ENCODE measurements around the gene MARS1. TPM values are rescaled to one million over a fixed set of nuclear protein-coding genes. Genes with fewer than 3 reads are reported as not detected.
"Not testable (repeated sequence)": the region's sequence is repeated elsewhere in the genome, so short reads cannot be mapped to it uniquely, and the experiment has no call there.

The MARS1 gene
- total RNA-seq, 1 donor from 2014 or later = 131 TPM

DNA sequence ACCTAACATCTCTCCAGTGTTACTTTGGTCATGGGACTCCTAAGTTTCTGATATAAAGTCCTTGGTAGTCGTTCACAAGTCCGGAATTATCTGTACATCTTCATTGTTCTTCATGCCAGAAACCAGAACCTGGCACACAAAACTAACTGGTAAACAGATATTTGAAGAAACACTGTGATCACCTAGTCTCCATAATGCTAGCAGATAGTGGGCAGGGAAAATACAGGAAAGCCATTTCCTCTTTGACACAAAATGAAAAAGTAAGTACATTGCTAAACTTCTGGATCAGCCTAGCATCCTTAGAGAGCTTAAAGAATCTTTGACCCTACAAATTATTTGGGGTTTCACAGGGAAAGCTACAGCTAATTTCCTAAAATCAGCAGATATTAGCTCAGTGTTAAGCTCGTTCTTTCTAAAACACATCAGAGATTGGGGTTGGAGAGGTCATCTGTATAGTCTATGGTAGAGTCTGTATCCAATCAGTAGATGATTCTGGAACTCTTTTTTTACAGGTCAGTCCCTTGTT, 27.6 kb downstream of the MARS1 start:
- DNase-seq (ENCODE audit: low read depth) = no peak

DNA sequence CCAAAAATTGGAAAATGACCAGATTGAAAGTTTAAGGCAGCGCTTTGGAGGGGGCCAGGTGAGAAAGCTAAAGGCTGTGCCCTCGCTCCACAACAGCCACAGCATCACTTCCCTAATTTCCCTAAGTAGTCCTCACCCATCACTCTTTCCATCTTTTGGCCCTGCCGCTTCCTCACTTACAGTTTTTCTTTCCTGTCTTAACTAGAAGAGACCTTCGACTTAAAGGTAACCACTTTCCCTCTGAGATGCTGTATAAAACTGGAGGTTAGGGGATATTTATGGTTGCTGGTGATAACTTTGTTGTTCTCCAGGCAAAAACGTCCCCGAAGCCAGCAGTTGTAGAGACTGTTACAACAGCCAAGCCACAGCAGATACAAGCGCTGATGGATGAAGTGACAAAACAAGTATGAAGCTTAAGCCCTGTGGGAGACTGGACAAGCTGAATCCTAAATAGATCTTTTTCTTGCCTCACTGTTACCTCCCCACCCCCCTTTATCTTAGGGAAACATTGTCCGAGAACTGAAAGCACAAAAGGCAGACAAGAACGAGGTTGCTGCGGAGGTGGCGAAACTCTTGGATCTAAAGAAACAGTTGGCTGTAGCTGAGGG, 28.2 kb downstream of the MARS1 start:
- no peak for DNase-seq (ENCODE audit: low read depth)

DNA sequence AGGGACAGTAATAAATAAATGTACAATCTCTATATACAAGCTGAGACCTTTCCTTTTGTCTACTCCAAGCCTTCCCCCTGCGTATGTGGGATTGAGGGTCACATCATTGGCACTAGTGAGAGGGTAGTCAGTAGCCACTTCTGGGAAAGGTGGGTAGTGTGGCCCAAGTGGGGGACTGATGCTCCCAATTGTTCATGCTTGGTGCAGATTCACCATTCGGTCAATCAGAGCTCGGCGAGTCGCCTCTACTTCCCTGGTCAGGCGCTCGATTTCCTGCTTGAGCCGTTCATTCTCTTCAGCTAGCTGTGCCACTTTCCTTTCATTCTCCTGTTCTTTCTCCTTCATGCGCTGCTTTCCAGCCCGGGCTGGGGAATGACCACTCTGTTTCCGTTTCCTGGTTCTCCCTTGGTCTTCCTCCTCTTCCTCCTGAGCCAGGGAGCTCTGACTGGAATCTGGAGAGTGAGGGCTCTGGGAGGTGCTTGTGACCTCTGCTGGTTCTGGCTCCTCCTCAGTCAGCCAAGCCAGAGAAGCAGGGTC, 28.8 kb downstream of the MARS1 start:
- DNase-seq (ENCODE audit: low read depth) = no peak

DNA sequence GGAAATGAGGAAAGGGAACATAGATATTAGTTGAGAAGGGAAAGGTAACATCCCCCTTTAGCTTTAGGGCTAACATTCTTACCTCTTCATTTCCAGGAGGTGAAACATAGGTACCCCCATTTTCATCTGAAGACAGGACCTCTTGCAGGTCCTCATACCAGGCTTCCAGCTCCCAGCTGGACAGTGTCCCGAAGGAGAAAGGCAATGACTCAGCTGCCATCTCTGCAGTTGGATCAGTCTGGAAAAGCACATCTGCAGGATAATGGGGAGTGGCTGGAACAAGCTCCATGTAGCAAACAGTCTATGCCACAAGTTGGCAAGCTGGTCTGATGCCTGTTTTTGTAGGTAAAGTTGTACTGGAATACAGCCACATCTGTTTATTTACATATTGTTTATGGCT, 29.3 kb downstream of the MARS1 start:
- peak; percentile 67 for DNase-seq (ENCODE audit: low read depth)

DNA sequence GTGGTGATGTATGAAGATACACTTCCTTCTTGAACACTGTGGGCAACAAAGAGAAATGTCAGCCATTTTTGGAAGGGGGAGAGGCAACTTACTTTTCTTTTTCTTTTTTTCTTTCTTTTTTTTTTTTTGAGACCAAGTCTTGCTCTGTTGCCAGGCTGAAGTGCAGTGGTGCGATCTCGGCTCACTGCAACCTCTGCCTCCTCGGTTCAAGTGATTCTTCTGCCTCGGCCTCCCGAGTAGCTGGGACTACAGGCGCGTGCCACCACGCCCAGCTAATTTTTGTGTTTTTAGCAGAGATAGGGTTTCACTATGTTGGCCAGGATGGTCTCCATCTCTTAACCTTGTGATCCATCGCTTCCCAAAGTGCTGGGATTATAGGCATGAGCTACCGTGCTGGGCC, 29.9 kb downstream of the MARS1 start:
- not testable (repeated sequence) for DNase-seq (ENCODE audit: low read depth)

DNA sequence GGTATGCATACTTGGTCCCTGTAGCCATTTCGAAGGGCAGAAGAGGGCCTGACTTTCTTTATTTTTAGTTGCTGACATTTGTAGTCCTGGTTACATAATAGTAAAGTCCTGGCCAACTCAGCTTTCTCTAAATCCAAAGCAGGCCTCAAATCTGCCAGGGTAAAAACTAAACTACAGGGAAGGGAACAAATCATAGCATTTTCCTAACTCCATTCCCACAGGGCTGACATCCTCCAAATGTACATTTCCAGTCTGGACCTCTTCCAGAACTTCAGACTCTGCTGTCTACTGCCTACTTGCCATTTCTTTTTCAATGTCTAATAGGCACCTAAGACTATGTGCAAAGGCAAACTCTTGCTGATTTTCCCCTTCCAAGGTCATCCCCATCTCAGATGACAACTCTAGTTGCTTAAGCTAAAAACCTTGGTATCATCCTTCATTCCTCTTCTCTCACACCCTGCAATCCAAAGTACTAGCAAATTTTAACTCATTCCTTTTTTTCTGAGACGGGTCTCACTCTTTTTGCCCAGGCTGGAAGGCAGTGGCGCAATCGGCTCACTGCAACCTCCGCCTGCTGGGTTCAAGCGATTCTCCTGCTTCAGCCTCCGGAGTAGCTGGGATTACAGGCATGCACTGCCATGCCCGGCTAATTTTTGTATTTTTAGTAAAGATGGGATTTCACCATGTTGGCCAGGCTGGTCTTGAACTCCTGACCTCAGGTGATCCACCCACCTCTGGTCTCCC, 30.5 kb downstream of the MARS1 start:
- DNase-seq (ENCODE audit: low read depth) = peak; percentile 10

DNA sequence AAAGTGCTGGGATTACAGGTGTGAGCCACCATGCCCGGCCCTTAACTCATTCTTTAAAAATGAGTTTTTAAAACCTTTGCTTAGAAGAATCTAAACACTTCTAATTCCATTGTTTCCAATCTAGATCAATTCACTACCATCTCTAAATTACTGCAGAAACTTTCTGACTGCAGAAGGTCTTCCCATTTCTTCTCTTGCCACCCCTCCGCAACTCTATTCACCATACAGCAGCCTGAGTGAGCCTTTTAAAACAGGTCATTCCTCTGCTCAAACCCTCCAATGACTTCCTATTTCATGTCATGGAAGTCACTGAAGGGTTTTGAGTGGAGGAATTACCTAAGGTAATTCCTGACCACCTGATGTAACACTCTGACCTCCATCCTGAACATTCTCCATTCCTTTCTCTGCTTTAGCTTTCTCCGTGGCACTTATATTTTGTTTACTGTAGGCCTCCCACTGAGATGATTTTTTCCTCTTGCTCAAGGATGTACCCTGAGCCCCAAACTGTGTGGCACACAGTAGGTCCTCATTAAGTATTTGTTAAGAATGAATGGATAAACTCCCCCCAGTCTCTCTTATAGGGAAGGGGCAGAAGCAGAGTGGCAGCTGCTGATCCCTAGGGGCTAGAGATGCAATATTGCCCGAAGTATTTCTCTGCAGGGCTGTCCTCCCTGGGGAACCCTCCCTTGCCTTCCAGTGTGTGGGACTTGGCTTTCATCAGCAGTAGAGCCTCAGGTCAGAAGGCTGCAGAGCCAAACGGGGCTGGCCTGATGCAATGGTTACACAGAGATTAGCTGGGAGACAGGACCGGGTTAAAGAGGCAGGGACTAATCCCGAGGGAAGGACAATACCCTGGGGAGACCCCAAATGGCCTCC, 31.3 kb downstream of the MARS1 start:
- DNase-seq (ENCODE audit: low read depth) = peak; percentile 39

DNA sequence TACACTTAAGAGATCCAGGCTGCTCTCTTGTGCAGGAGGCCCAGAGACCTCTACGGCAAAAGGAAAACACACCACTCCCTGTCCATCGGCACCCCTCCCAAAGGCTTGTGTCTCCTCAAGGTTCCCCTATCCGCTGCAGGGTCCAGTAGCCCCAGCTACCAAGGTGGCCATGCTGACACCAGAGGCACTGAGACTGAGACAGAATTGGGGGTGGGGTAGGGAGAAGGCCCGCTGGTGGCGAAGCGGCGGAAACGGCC, 31.9 kb downstream of the MARS1 start:
- peak; percentile 65 for DNase-seq (ENCODE audit: low read depth)

DNA sequence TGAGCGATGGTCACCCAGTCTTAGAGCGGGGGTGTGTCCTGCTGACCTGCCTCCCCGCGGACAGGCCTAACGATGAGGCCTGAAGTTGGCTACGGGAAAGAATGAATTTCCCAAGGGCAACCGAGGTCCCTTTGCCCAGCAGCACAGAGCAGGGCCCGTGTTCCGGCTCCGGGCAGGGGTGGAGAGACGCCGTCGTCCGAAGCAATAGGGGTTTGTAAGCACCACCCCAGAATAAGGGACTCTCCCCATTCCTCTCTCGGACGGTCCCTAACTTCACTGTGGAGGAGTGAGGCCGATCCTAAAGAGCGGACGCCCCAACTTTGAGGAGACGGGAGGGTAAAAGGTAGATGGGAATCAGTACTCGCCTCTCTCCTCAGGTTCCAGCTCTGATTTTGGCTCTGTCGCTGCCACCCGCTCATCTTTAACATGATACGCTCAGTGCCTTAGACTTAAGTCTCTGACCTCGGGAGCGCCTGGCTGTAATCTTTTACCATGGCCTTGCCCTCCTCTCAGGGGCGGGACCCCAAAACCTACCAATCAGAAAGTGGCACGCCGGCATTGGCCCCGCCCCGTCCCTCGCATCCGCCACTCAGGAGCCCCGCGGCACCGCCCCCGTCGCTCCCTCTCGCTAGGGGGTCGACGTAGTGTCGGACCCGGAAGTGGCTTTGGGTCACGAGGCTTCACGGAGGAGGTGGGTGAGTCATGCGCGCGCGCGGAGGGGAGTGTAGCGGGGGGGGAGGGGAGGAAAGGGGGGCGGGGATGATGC, 32.4 kb downstream of the MARS1 start, which contains the start of gene DDIT3:
Gene DDIT3 (minus strand): TSS at position 462 of the 766 bp plus-strand sequence. CDS start 3,108 bp downstream, outside the sequence.
- DNase-seq (ENCODE audit: low read depth) = peak; percentile 99

DNA sequence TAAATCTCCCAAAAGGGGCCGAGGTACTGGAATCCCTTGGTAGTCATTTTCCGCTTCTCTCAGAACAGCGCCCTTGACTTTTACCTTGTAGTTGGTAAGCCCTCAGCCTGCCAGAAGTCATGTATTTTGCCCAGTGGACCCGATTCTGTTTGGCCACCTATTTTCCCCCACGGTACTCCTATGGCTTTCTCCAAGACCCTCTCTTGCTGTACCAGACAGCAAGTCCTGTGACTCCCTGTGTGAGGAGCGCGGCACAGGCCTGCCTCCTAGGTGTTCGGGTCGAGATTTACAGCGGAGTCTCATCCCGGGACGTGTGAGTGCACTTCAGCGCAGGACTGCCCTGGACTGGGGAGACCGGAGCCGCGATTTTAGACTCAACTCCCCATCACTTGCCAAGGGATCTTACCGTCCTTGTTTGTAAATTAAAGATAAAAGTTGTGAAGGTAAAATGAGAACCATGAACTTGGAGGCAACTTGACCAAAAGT, 33.7 kb downstream of the MARS1 start:
- no peak for DNase-seq (ENCODE audit: low read depth)

DNA sequence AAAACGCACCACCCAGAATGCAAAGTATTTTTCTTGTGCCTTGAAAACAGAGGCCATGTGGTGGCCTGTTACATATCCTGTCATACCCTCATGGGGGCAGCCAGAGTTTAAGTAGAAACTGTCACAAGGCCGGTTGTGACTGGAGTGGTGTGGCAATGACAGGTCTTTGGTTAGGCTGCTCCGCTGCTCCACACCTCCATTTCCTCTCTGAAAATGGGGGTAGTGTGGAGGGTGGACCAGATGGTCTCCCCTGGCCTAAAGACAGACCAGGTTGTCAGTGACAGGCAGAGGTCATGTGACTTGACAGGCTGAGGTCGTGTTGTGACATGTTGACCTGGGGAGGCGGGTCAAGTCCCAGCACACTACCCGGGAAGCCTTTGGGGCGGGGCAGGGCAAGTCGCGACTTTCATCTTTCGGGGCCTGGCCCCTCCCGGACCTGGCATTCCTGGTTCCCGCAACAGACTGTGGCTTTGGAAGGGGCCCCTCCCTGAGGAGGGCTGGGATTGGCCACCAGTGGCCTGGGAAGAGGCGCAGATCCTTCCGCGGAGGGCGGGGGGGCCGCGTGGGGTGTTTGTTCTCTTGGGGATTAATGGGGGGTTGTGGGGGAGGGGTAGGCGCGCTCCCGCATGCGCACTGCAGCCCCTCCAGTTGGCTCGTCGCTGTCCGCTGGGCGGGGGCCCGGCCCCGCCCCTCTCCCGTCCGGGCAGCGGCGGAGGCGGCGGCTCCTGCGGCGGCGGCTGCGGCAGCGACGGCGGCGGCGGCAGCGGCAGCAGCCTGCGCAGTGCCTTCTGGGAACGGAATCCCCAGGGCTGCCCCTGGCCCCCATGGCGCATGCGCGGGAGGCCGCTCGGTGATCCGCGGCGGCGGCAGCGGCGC, 34.4 kb downstream of the MARS1 start, which contains the start of gene MBD6:
Gene MBD6 (plus strand): TSS at position 814 of the 876 bp plus-strand sequence. CDS start 1,480 bp downstream, outside the sequence.
- peak; percentile 94 for DNase-seq (ENCODE audit: low read depth)

DNA sequence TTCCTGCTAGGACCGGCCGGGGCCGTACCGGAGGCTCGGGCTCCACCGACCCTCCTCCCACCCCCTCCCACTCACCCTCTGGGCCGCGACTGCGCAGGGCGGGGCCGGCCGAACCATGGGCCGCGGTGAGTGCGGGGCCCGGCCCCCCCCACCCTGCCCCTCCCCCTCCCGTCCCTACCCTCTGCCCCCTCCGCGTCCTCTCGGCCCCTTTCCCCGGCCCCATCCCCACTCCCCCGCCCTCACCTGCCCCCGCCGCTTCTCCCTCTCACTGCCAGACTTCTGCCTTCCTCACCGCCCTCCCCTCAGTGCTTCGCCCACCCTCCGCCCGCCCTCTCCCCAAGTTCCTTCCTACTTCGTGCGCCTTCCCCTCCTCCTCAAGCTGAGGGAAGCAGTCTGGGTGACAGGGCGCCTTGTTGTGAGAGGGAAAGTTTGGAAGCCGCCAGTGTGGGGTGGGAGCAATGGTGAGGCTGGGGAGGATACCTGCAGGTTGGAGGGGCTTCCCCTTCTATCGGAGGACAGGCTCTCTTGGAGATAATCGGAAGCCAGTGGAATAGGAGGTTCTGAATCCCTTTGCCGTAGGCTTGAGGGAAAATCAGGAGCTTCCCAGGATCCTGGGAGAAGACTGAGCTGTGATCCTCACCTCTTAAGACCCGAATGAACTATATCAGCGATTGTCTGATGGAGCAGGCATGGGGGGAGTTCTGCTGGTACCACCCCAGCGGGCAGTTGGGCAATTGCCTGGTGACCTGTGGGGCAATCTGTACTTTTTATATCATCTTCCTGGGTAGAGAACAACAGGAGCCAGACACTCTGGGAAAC, 35.2 kb downstream of the MARS1 start:
- DNase-seq (ENCODE audit: low read depth) = peak; percentile 41

DNA sequence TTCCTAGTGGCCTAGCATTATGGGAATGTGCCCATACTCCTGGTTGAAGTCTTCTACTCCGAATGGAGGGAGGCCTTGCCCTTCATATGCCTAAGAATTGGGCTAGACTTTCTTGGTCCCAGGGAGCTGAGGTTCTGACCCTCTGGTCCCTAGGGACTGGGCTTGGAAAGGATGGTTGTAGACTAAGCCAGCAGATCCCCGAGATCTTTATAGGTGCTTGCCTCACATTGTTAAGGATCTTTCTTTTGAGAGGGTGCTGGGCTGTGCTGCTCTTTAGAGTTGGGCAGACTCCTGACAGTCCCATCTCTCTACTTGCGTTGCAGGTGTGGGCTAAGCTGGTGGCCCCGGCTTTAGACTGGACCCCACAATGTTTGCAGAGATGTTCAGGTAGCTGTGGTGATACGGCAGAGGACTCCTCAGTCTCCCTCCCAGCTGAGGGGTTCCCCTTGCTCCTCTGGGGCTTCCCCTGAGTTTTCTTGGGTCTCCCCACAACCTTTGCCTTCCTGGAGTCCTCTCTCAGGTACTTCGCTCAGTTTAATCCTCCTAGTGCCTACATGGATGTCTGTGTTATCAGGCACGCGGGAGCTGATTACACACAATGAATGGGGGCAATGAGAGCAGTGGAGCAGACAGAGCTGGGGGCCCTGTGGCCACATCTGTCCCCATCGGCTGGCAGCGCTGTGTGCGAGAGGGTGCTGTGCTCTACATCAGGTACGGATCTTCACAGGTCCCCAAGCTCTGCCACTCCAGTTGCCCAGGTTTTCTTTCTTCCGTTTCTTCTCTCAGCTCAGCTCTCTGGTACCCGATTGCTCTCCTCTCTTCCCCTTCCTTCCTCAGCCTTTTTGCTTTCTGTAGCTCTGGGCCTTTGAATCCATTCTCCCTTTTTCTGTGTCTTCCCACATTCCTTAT, 36.1 kb downstream of the MARS1 start:
- DNase-seq (ENCODE audit: low read depth) = no peak

DNA sequence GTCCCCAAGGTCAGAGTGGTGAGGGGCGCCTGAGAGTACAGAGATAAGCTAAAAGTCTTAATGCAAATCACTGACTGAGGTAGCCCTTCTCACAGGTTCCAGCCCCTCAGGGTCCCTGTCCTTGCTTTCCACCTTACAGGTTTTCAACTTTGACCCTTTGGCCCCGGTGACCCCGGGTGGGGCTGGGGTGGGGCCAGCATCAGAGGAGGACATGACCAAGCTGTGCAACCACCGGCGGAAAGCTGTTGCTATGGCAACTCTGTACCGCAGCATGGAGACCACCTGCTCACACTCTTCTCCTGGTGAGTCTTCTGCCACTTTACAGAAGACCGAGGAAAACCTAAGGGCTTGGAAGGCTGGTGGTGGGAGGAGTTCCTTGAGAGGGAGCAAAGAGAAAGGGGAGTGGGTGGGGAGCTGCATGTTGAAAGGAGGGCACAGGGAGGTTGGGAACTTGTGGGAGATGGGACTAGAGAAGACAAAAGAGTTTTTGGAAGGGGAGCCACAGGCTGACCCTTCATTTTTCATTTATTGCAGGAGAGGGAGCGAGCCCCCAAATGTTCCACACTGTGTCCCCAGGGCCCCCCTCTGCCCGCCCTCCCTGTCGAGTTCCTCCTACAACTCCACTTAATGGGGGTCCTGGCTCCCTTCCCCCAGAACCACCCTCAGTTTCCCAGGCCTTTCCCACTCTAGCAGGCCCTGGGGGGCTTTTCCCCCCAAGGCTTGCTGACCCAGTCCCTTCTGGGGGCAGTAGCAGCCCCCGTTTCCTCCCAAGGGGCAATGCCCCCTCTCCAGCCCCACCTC, 37.1 kb downstream of the MARS1 start:
- peak; percentile 32 for DNase-seq (ENCODE audit: low read depth)

DNA sequence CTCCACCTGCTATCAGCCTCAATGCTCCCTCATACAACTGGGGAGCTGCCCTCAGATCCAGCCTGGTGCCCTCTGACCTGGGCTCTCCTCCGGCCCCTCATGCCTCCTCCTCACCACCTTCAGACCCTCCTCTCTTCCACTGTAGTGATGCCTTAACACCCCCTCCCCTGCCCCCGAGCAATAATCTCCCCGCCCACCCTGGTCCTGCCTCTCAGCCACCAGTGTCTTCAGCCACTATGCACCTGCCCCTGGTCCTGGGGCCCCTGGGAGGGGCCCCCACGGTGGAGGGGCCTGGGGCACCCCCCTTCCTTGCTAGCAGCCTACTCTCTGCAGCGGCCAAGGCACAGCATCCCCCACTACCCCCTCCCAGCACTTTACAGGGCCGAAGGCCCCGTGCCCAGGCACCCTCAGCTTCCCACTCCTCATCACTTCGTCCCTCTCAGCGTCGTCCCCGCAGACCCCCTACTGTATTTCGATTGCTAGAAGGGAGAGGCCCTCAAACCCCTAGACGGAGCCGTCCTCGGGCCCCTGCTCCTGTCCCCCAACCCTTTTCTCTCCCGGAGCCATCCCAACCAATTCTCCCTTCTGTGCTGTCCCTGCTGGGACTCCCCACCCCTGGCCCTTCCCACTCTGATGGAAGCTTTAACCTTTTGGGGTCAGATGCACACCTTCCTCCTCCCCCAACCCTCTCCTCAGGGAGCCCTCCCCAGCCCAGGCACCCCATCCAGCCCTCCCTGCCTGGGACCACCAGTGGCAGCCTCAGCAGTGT, 37.9 kb downstream of the MARS1 start:
- DNase-seq (ENCODE audit: low read depth) = no peak
